Testis (tissue), 3 donors: ENCODE measurements around the gene FBXL20. TPM values are rescaled to one million over a fixed set of nuclear protein-coding genes. Genes with fewer than 3 reads are reported as not detected.

Experiments
- DNase-seq: peaks from one replicate; pipeline ENCODE4 v3.0.0-alpha.2; 2019
- H3K27ac ChIP-seq, 2 donors: fragments of 200-600 bp; sonication (generic); one replicate each; pipeline ENCODE4 v1.5.1; 2019
- H3K27me3 ChIP-seq: fragments of 200-600 bp; sonication (generic); one replicate; pipeline ENCODE4 v1.5.1; 2019
- H3K36me3 ChIP-seq: fragments of 200-600 bp; sonication (generic); one replicate; pipeline ENCODE4 v1.5.1; 2017; ENCODE audit warnings: low read depth; ENCODE audit errors: missing control alignments
- H3K4me1 ChIP-seq: fragments of 200-600 bp; sonication (generic); one replicate; pipeline ENCODE4 v1.5.1; 2019
- H3K4me3 ChIP-seq, 2 donors: fragments of 200-600 bp; sonication (generic); one replicate each; pipeline ENCODE4 v1.5.1; 2017 to 2019
- H3K9me3 ChIP-seq: fragments of 200-600 bp; sonication (generic); one replicate; pipeline ENCODE4 v1.5.1; 2017
- POLR2A ChIP-seq: fragments of 450-650 bp; IDR thresholded peaks from one replicate; pipeline ENCODE4 v1.6.1; 2017; ENCODE audit warnings: antibody characterized with exemption, mild to moderate bottlenecking, moderate library complexity
- WGBS, 2 donors: methylation state at CpG; one replicate each; pipeline ENCODE4 v1.1.5; 2018; 5-methylcytosine and 5-hydroxymethylcytosine counted together
- intact Hi-C: fragments of 100-400 bp; cut with DNase I; formaldehyde crosslinking; loops from one replicate; pipeline ENCODE4 v1.15.1; 2023; ENCODE audit warnings: low total_unique reads
- polyA plus RNA-seq: library from polyadenylated mRNA; stranded (reverse); fragments of 350-450 nt; fragmentation: Illumina TruSeq; extraction: RNeasy Lipid Tissue Mini Kit (QIAGEN cat#74804); gene quantifications from one replicate; pipeline ENCODE4 v1.2.3, GENCODE V29; 2014; ENCODE audit warnings: low read depth, low replicate concordance; ENCODE audit not compliant: insufficient read depth
- total RNA-seq, 2 donors: library from RNA; depleted of rRNA; stranded (reverse); fragments of >200 nt; gene quantifications; one replicate each; pipeline ENCODE4 v1.2.3, GENCODE V29; 2016
- TF ChIP-seq, protein P1 (sequence below), 3 experiments: fragments of 450-650 bp in 2 of 3; fragments of 200-600 bp in 1 of 3; sonication (generic) in 1 of 3; IDR thresholded peaks; one replicate each; pipeline ENCODE4 v1.5.1; 2016 to 2019; ENCODE audit warnings: antibody characterized with exemption in 3 of 3, mild to moderate bottlenecking in 2 of 3, moderate library complexity in 1 of 3

The FBXL20 gene
- total and polyA plus RNA-seq, 3 donors from 2014 or later = 29.7 to 67.5 (median 62.5) TPM

GRCh38 chr17:39227364-39227919, 174.0 kb downstream of the FBXL20 start:
- H3K36me3 ChIP-seq = no peaks in the 10 kb centered on the region
- peaks cover 11% of the 10 kb centered on the region for H3K4me1 ChIP-seq
- no peak overlapping the region for H3K27ac ChIP-seq
- H3K4me3 ChIP-seq = no peak overlapping the region
- H3K9me3 ChIP-seq = no peaks in the 10 kb centered on the region
- WGBS, 2 donors = 56 to 100% methylated on average over 1 of the region's 2 CpGs
- DNase-seq = no peak
- intact Hi-C loops = no loop called here
- no peaks in the 10 kb centered on the region for H3K27me3 ChIP-seq
- no peak for TF ChIP-seq POLR2A
- TF ChIP-seq, protein P1, sequence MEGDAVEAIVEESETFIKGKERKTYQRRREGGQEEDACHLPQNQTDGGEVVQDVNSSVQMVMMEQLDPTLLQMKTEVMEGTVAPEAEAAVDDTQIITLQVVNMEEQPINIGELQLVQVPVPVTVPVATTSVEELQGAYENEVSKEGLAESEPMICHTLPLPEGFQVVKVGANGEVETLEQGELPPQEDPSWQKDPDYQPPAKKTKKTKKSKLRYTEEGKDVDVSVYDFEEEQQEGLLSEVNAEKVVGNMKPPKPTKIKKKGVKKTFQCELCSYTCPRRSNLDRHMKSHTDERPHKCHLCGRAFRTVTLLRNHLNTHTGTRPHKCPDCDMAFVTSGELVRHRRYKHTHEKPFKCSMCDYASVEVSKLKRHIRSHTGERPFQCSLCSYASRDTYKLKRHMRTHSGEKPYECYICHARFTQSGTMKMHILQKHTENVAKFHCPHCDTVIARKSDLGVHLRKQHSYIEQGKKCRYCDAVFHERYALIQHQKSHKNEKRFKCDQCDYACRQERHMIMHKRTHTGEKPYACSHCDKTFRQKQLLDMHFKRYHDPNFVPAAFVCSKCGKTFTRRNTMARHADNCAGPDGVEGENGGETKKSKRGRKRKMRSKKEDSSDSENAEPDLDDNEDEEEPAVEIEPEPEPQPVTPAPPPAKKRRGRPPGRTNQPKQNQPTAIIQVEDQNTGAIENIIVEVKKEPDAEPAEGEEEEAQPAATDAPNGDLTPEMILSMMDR (IDR thresholded peaks at IDR 0.05) = no peak

- intact Hi-C loops = no loop called here
- H3K27me3 ChIP-seq = no peaks in the 10 kb centered on the region
Observed at GRCh38 chr17:39225959-39226683, 175.3 kb downstream of the FBXL20 start.

GRCh38 chr17:39225308-39225958, 176.0 kb downstream of the FBXL20 start, which contains the start of gene STAC2:
Gene STAC2, minus strand, starts transcription at chr17:39225945. Its CDS starts 443 bp downstream, at chr17:39225502.
- no peaks in the 10 kb centered on the region for H3K27me3 ChIP-seq
- H3K27ac ChIP-seq = no peak within 1 kb of the TSS

More at GRCh38 chr17:39225959-39226683, 175.3 kb downstream of the FBXL20 start:
- Histone ChIP-seq H3K4me3 (peak overlapping the region; percentile 24 to 59), H3K36me3 (no peaks in the 10 kb centered on the region), H3K4me1 (peaks cover 11% of the 10 kb centered on the region), H3K27ac (no peak overlapping the region), H3K9me3 (no peaks in the 10 kb centered on the region)
- peak; percentile 58 for DNase-seq
- 9% methylated on average over 19 to 24 of the region's 24 CpGs for WGBS, 2 donors
- no peak for TF ChIP-seq POLR2A
- TF ChIP-seq, protein P1 (IDR thresholded peaks at IDR 0.05) = no peak

DNA sequence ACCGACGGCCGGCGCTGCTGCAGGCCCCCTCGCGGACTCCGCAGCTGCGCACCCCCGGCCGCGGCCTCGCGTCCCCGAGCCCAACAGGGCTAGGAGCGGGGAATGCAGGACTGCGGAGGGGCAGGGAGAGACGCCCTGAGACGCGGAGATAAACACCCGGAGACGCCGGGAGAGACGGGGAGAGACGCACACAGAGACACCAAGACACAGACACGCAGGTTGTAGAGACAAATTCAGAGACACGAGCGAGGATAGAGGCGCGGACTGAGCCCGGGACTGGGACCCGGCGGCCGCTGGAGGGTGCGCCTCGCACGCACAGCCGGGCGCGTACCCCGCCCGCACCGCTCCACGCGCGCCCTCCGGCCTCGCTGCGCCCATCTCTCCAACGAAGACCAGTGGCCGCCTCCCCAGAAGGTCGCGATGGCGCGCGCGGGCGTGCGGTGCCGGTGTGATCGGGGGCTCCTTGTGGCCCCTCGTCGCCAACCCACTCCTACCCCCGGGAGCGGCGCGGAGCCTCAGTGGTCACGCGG, 176.6 kb downstream of the FBXL20 start:
- TF ChIP-seq, protein P1 (IDR thresholded peaks at IDR 0.05) = no peak
- TF ChIP-seq POLR2A = no peak
- H3K36me3 ChIP-seq = no peaks in the 10 kb centered on the region
- peaks cover 11% of the 10 kb centered on the region for H3K4me1 ChIP-seq
- no peak overlapping the region for H3K27ac ChIP-seq
- 2 to 8% methylated on average over 5 to 52 of the region's 68 CpGs for WGBS, 2 donors
- DNase-seq = no peak
- peak overlapping the region in 1 of 2 donors; percentile 59 for H3K4me3 ChIP-seq
- H3K27me3 ChIP-seq = no peaks in the 10 kb centered on the region
- intact Hi-C loops = no loop called here
- H3K9me3 ChIP-seq = no peaks in the 10 kb centered on the region

More at GRCh38 chr17:39225308-39225958, 176.0 kb downstream of the FBXL20 start, which contains the start of gene STAC2:
- Histone ChIP-seq H3K36me3 (no peaks in the 10 kb centered on the region), H3K4me1 (peaks cover 11% of the 10 kb centered on the region), H3K9me3 (no peaks in the 10 kb centered on the region), H3K4me3 (peak within 1 kb of the TSS; percentile 24 to 59)
- intact Hi-C loops = no loop called here
- no peak for DNase-seq
- 1% methylated on average over 50 of the region's 71 CpGs; no CpG with 5 or more reads in 1 of the 2 donors for WGBS, 2 donors
- TF ChIP-seq, protein P1 (IDR thresholded peaks at IDR 0.05) = no peak
- no peak for TF ChIP-seq POLR2A
